Large intestine (tissue), 3 donors: ENCODE results near the gene SOX12. TPM values are rescaled to one million over a fixed set of nuclear protein-coding genes. Genes with fewer than 3 reads are reported as not detected.
"Not testable (repeated sequence)": the region's sequence is repeated elsewhere in the genome, so short reads cannot be mapped to it uniquely, and the experiment has no call there.

Source experiments
- DNase-seq, 2 donors: peaks; one replicate each; pipeline versions ENCODE4 v3.0.0 to v3.0.0-alpha.2; 2013
- H3K27ac ChIP-seq: one replicate; pipeline ENCODE4 v1.5.1; 2013; ENCODE audit warnings: low read length
- H3K27me3 ChIP-seq: 2 replicates; pipeline ENCODE4 v1.6.1; 2013; ENCODE audit warnings: low read length; ENCODE audit not compliant: control insufficient read depth, insufficient read depth
- H3K36me3 ChIP-seq: 2 replicates; pipeline ENCODE4 v1.6.1; 2013; ENCODE audit warnings: low read length; ENCODE audit not compliant: control insufficient read depth, insufficient read depth
- H3K4me1 ChIP-seq: one replicate; pipeline ENCODE4 v1.6.1; 2013; ENCODE audit warnings: low read length; ENCODE audit not compliant: control insufficient read depth, insufficient read depth
- H3K4me3 ChIP-seq: one replicate; pipeline ENCODE4 v1.5.1; 2013; ENCODE audit warnings: low read length
- H3K9me3 ChIP-seq: one replicate; pipeline ENCODE4 v1.6.1; 2013; ENCODE audit warnings: mild to moderate bottlenecking, low read depth, low read length, moderate library complexity; ENCODE audit not compliant: control insufficient read depth
- WGBS: methylation state at CpG from one replicate; pipeline ENCODE4 v1.1.5; 2013; ENCODE audit warnings: low lambda C conversion rate; ENCODE audit not compliant: insufficient coverage; 5-methylcytosine and 5-hydroxymethylcytosine counted together
- polyA plus RNA-seq: library from polyadenylated mRNA; unstranded; fragments of 120-200 nt; gene quantifications from one replicate; pipeline ENCODE4 v1.2.1, GENCODE V29; 2013

Gene SOX12
- polyA plus RNA-seq, 1 donor = 12.7 TPM

- no peak for DNase-seq
- Histone ChIP-seq H3K36me3 (peaks cover 13% of the 10 kb centered on the region), H3K27ac (no peak overlapping the region), H3K4me3 (no peak overlapping the region), H3K4me1 (peaks cover 13% of the 10 kb centered on the region), H3K27me3 (no peaks in the 10 kb centered on the region), H3K9me3 (no peaks in the 10 kb centered on the region)
- WGBS = no CpG with 5 or more reads among the region's 4 CpGs
These were observed 4.5 kb downstream of the SOX12 start for GRCh38 chr20:329851-330232.

DNA sequence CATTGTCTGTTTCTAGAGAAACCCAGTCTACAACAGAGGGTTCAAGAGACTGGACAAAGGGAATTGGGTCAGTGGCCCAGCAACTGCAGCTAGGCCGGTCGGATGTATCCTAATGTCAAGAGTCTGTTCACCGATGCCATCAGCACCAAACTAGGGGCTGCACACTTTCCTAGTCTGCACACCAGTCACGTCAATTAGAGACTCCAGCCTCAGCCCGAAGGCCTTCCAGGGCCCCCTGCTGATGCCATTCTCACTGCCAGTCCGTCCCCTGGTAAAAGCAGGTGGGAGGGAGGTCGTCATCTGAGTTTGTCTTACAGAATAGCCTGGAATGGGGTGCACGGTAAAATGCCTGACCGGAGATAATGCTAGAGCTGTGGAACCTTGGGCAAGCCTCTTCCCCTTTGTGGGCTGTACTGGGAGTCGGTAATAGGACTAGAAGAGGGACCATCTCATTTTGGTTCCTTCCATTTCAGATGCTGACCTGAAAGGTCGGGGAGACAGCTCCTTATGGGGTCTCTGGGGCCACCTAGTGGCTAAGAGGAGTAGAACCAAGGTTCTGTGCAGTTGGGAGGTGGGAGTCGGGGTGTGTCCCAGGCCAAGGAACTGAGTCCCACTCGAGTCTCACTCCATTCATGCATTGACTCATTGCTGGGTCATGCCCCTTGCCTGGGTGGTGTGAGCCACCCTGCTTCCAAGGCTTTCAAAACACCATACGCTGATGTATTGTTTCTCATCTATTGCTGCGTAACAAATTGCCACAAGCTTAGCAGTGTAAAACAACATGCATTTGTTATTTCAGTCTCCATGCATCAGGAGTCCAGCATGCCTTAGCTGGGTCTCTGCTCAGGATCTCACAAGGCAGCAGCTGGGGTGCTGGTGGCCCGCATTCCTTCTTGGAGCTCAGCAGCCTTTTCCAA is 5.1 kb downstream of the SOX12 start:
- no CpG with 5 or more reads among the region's 16 CpGs for WGBS
- peaks cover 13% of the 10 kb centered on the region for H3K4me1 ChIP-seq
- H3K27ac ChIP-seq = no peak overlapping the region
- no peaks in the 10 kb centered on the region for H3K27me3 ChIP-seq
- peaks cover 13% of the 10 kb centered on the region for H3K36me3 ChIP-seq
- no peak overlapping the region for H3K4me3 ChIP-seq
- DNase-seq = peak; percentile 47 to 48
- H3K9me3 ChIP-seq = no peaks in the 10 kb centered on the region

GRCh38 chr20:334578-334977 is 9.2 kb downstream of the SOX12 start:
- DNase-seq = no peak
- H3K36me3 ChIP-seq = peaks cover 10% of the 10 kb centered on the region
- H3K27me3 ChIP-seq = no peaks in the 10 kb centered on the region
- no peak overlapping the region for H3K4me3 ChIP-seq
- peaks cover 5% of the 10 kb centered on the region for H3K4me1 ChIP-seq
- WGBS = no CpG with 5 or more reads among the region's 8 CpGs
- H3K27ac ChIP-seq = no peak overlapping the region
- no peaks in the 10 kb centered on the region for H3K9me3 ChIP-seq

DNA sequence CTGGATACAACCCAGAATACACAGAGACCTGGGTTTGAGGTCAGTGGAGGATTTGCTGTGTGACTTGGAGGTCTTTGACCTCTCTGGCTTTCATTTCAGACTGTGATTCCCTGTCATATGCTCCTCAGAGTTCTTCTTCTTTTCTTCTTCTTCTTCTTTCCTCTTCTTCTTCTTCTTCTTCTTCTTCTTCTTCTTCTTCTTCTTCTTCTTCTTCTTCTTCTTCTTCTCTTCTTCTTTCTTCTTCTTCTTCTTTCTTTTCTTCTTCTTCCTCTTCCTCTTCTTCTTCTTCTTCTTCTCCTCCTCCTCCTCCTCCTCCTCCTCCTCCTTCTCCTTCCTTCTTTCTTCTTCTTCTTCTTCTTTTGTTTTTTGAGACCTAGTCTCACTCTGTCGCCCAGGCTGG is 10.7 kb downstream of the SOX12 start:
- H3K27me3 ChIP-seq, H3K27ac ChIP-seq, H3K4me3 ChIP-seq, H3K36me3 ChIP-seq, DNase-seq, H3K9me3 ChIP-seq, H3K4me1 ChIP-seq: not testable (repeated sequence)
- no CpG with 5 or more reads among the region's 1 CpG for WGBS

- WGBS = no CpG with 5 or more reads among the region's 2 CpGs
- H3K36me3 ChIP-seq = peaks cover 6% of the 10 kb centered on the region
- no peaks in the 10 kb centered on the region for H3K4me1 ChIP-seq
- H3K27me3 ChIP-seq = no peaks in the 10 kb centered on the region
- H3K4me3 ChIP-seq = no peak overlapping the region
- H3K9me3 ChIP-seq = peaks cover 7% of the 10 kb centered on the region
- H3K27ac ChIP-seq = no peak overlapping the region
- no peak for DNase-seq
These were observed 16.3 kb downstream of the SOX12 start for GRCh38 chr20:341682-342081.

- Histone ChIP-seq H3K27ac (no peak overlapping the region), H3K9me3 (peaks cover 7% of the 10 kb centered on the region)
These were observed 17.8 kb downstream of the SOX12 start for GRCh38 chr20:343107-343506.

DNA sequence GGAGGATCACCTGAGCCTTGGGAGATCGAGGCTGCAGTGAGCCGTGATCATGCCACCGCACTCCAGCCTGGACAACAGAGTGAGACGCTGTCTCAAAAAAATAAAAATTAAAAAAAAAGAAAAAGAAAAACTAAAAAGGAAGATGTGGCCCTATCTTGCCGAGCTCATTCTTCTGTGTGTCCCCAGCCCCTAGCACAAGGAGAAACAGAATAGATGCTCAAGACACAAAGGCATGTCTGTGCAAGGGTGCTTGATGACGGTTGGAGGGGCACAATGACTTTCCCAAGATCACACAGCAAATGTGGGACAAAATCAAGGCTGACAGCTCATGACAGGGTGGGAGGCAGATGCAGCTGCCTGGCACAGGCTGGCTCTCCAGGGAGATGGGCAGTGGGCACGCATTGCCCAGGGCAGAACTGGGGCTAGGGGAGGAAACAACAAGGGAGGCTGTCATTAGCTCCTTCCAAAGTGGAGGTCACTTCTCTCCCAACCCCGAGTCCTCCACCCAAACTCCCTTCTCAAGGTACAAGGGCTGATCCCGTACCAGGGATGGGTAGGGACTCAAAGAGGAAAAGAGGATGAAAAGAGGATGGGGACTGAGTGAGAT is 20.8 kb downstream of the SOX12 start:
- Histone ChIP-seq H3K9me3 (peaks cover 7% of the 10 kb centered on the region), H3K27me3 (no peaks in the 10 kb centered on the region), H3K27ac (peak overlapping the region; percentile 48), H3K36me3 (peaks cover 6% of the 10 kb centered on the region), H3K4me3 (peak overlapping the region; percentile 74), H3K4me1 (peaks cover 5% of the 10 kb centered on the region)
- 75% methylated on average over 4 of the region's 9 CpGs for WGBS
- DNase-seq = no peak

More at GRCh38 chr20:343107-343506, 17.8 kb downstream of the SOX12 start:
- H3K27me3 ChIP-seq = no peaks in the 10 kb centered on the region
- H3K4me3 ChIP-seq = no peak overlapping the region
- H3K4me1 ChIP-seq = no peaks in the 10 kb centered on the region
- peaks cover 6% of the 10 kb centered on the region for H3K36me3 ChIP-seq
- DNase-seq = no peak

- H3K4me1 ChIP-seq = peaks cover 5% of the 10 kb centered on the region
- WGBS = 0% methylated on average over 2 of the region's 50 CpGs
These were observed 21.4 kb downstream of the SOX12 start, which contains the start of gene NRSN2 for GRCh38 chr20:346640-347316. Gene NRSN2 (plus strand): TSS chr20:347111. CDS start chr20:349644, 2,533 bp downstream.

DNA sequence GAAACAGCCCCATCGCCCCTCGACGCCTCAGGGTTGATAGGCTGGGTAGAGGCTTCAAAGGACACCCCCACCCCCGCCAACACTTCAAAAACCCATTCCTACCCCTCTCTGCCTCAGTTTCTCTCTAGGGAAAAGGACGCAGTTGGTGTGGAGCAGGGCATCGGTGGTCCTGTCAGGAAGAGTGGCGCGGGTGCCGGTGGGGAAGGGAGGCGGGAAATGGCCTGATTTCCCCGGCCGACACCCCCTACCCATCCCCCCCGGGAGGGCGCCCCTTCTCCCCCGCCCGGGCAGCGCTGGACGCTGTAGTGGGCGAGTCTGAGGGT is 21.9 kb downstream of the SOX12 start:
- WGBS = no CpG with 5 or more reads among the region's 19 CpGs
- H3K36me3 ChIP-seq = no peaks in the 10 kb centered on the region

More at GRCh38 chr20:346640-347316, 21.4 kb downstream of the SOX12 start, which contains the start of gene NRSN2:
- H3K27me3 ChIP-seq = no peaks in the 10 kb centered on the region
- peaks cover 6% of the 10 kb centered on the region for H3K9me3 ChIP-seq
- H3K4me3 ChIP-seq = peak within 1 kb of the TSS; percentile 74
- peaks cover 4% of the 10 kb centered on the region for H3K36me3 ChIP-seq
- DNase-seq = peak in 1 of 2 donors; percentile 67
- H3K27ac ChIP-seq = peak within 1 kb of the TSS; percentile 78

DNA sequence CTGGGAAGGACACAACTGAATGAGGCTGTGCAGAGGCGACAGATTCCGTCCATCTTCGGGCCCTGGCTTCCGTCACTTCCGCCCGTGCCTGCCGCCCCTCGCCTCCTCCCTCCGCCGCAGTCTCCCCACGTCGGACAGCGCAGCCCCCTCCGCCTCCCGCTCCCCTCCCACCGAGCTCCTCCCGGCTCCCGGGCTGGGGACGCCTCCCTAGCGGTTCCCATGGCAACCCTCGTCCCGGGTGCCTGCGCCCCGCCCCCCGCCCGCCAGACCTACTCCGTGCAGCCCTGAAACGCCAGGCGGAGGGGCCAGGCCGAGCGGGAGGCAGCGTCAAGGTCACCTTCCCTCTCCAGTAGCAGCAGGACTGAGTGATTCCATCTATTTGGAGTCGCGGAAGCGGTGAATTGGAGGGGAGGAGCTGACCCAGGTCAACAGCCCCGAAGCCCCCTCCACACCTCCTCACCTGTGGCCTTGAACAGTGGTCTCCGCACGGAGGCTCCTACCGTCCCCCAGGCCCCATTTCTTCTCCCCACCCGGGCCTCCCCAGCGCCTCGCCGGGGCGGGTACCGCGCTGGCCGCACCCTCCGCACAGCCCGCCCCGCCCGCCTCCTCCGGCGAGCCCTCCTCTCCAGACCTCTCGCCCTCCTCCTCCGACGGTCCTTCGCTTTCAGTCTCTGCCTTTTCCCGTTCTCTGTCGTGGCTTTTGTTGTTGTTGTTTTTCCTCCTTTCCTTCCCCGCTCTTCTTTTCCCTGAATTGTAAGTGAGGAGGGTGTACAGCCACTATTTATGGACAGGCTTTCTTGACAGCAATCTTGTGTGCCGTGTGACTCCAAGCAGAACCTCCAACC is 22.5 kb downstream of the SOX12 start:
- H3K4me3 ChIP-seq = peak overlapping the region; percentile 74
- H3K9me3 ChIP-seq = no peaks in the 10 kb centered on the region
- H3K36me3 ChIP-seq = peaks cover 4% of the 10 kb centered on the region
- peak; percentile 91 to 93 for DNase-seq
- peaks cover 5% of the 10 kb centered on the region for H3K4me1 ChIP-seq
- 0% methylated on average over 1 of the region's 61 CpGs for WGBS
- no peaks in the 10 kb centered on the region for H3K27me3 ChIP-seq
- H3K27ac ChIP-seq = peak overlapping the region; percentile 78

More for the DNA sequence above, 21.9 kb downstream of the SOX12 start:
- no peak for DNase-seq
- peaks cover under 1% of the 10 kb centered on the region for H3K9me3 ChIP-seq
- peak overlapping the region; percentile 78 for H3K27ac ChIP-seq
- peaks cover 5% of the 10 kb centered on the region for H3K4me1 ChIP-seq
- H3K27me3 ChIP-seq = no peaks in the 10 kb centered on the region
- peak overlapping the region; percentile 74 for H3K4me3 ChIP-seq
